GM03348 (cell line): ENCODE data around the gene CPTP.
"Not testable (repeated sequence)": the region's sequence is repeated elsewhere in the genome, so short reads cannot be mapped to it uniquely, and the experiment has no call there.

Experiments
- DNase-seq: peaks from one replicate; pipeline ENCODE4 v3.0.0; 2012; ENCODE audit warnings: low spot score

Gene CPTP

GRCh38 chr1:1306661-1307260 lies 17.8 kb upstream of the CPTP start:
- DNase-seq, result no peak

- DNase-seq, result peak; percentile 73
Observed at GRCh38 chr1:1307261-1307922, 17.2 kb upstream of the CPTP start.

GRCh38 chr1:1307923-1308755 lies 16.5 kb upstream of the CPTP start, which contains the start of the genes ACAP3 and PUSL1:
Gene ACAP3 (minus strand): TSS chr1:1307930. CDS start chr1:1307815, 115 bp downstream.
Gene PUSL1 (plus strand): TSS chr1:1308597. CDS start chr1:1308644, 47 bp downstream.
- DNase-seq, result peak; percentile 100

GRCh38 chr1:1308756-1309250 lies 15.8 kb upstream of the CPTP start:
- peak; percentile 35 for DNase-seq

- DNase-seq, result no peak
Observed at GRCh38 chr1:1309251-1310108, 15.1 kb upstream of the CPTP start.

- no peak for DNase-seq
Observed at GRCh38 chr1:1310109-1310385, 14.6 kb upstream of the CPTP start.

GRCh38 chr1:1310476-1311053 lies 14.0 kb upstream of the CPTP start:
- DNase-seq, result no peak

- no peak for DNase-seq
Observed at GRCh38 chr1:1311107-1312104, 13.2 kb upstream of the CPTP start.

- no peak for DNase-seq
Observed at GRCh38 chr1:1312450-1313314, 11.9 kb upstream of the CPTP start.

GRCh38 chr1:1313500-1314236 lies 10.9 kb upstream of the CPTP start:
- no peak for DNase-seq

- DNase-seq, result no peak
Observed at GRCh38 chr1:1314237-1314586, 10.4 kb upstream of the CPTP start.

- DNase-seq, result no peak
Observed at GRCh38 chr1:1314678-1315335, 9.8 kb upstream of the CPTP start.

- no peak for DNase-seq
Observed at GRCh38 chr1:1315435-1315954, 9.1 kb upstream of the CPTP start.

GRCh38 chr1:1316199-1316598 lies 8.4 kb upstream of the CPTP start:
- DNase-seq, result not testable (repeated sequence)

- no peak for DNase-seq
Observed at GRCh38 chr1:1317420-1317819, 7.2 kb upstream of the CPTP start.

GRCh38 chr1:1318131-1318652 lies 6.4 kb upstream of the CPTP start:
- peak; percentile 68 for DNase-seq

- DNase-seq, result no peak
Observed at GRCh38 chr1:1318777-1319645, 5.6 kb upstream of the CPTP start.
